Parietal lobe (tissue), 2 donors: Measurements from ENCODE around the gene KLHDC10. TPM values are rescaled to one million over a fixed set of nuclear protein-coding genes. Genes with fewer than 3 reads are reported as not detected.

Source experiments
- small RNA-seq: library from RNA; depleted of rRNA; stranded (forward); fragments of <200 nt; gene quantifications from one replicate; pipeline ENCODE3, GENCODE V24; 2014; ENCODE audit warnings: low replicate concordance
- total RNA-seq: library from RNA; depleted of rRNA; stranded (reverse); fragments of >200 nt; gene quantifications from one replicate; pipeline ENCODE4 v1.2.3, GENCODE V29; 2014

The KLHDC10 gene, protein sequence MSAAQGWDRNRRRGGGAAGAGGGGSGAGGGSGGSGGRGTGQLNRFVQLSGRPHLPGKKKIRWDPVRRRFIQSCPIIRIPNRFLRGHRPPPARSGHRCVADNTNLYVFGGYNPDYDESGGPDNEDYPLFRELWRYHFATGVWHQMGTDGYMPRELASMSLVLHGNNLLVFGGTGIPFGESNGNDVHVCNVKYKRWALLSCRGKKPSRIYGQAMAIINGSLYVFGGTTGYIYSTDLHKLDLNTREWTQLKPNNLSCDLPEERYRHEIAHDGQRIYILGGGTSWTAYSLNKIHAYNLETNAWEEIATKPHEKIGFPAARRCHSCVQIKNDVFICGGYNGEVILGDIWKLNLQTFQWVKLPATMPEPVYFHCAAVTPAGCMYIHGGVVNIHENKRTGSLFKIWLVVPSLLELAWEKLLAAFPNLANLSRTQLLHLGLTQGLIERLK
- 87.3 TPM for total RNA-seq

DNA sequence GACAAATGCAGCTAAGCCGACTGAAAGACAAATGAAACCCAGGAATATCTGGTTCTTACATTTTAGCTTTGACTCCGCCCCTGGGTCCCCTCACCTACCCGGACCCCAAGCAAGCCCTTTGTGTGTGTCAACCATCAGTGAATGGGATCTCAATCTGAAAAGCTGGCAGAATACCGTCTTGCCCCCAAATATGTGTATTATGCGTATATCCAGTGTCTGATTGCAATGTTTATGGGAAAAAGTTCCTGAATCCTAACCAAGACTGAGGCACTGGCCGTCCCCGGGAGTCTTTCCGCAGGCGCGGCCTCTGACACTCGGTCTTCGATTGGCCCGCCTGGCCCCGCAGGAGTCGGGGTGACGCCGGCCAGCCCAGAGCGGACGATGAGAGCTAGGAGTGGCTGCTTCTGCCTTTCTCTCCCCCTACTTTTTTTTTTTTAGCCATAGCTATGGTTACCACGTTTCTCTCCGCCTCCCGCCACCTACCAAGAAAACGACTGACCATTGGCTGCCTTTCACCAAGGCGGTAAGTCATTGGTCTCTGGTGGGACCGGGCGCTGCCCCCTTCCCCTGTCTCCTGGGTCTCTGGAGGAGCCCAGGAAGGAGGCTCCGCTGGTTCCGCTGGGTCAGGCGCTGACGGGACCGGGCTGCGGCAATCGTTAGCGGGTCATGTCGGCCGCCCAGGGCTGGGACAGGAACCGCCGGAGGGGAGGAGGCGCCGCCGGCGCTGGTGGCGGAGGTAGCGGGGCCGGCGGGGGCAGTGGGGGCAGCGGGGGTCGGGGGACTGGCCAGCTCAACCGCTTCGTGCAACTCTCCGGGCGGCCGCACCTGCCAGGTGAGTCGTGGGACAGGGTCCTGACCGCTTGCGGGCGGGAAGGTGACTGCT, at the start of gene KLHDC10:
KLHDC10 (plus strand) TSS at position 557 of the 883 bp plus-strand sequence; CDS start at position 667, 110 bp downstream.

Small RNA genes lying within 50 kb of the gene (small RNA-seq; reads per million reads assigned to genes)
- gene RNA5SP245 = not detected

Other genes with a start within 250 kb of the KLHDC10 start
- 115 TPM for gene UBE2H, start 117.6 kb upstream of the KLHDC10 start, total RNA-seq
- 12.8 TPM for gene ZC3HC1, start 19.2 kb upstream of the KLHDC10 start, total RNA-seq
- gene TMEM209, start 134.9 kb downstream of the KLHDC10 start, total RNA-seq = 12.5 TPM
- not detected for gene SSMEM1, start 137.3 kb downstream of the KLHDC10 start, total RNA-seq
- gene CPA2, start 196.3 kb downstream of the KLHDC10 start, total RNA-seq = not detected
- not detected for gene CPA4, start 222.6 kb downstream of the KLHDC10 start, total RNA-seq